Neural cell (in vitro differentiated cells): ENCODE measurements around the gene MVK. TPM values are rescaled to one million over a fixed set of nuclear protein-coding genes. Genes with fewer than 3 reads are reported as not detected.

Experiments
- H2AFZ ChIP-seq: fragments of 200-600, 300-800 bp; sonication (generic), shearing (Covaris generic); 2 replicates; pipeline ENCODE4 v1.6.0; 2014; ENCODE audit warnings: low read depth, mild to moderate bottlenecking, antibody characterized with exemption, low read length, moderate library complexity
- H3F3A ChIP-seq: fragments of 200-600 bp; shearing (Covaris generic); 2 replicates; pipeline ENCODE4 v1.6.1; 2016; ENCODE audit warnings: mild to moderate bottlenecking, moderate library complexity, mixed read lengths, antibody characterized with exemption, low read length; ENCODE audit not compliant: insufficient read depth, poor library complexity, severe bottlenecking
- H3K27ac ChIP-seq: fragments of 200-600, 300-800 bp; sonication (generic), shearing (Covaris generic); 2 replicates; pipeline ENCODE4 v1.5.1; 2014; ENCODE audit warnings: mild to moderate bottlenecking, low read length, moderate library complexity
- H3K27me3 ChIP-seq: fragments of 300-800, 200-600 bp; sonication (generic), shearing (Covaris generic); 2 replicates; pipeline ENCODE4 v1.6.0; 2014; ENCODE audit warnings: mild to moderate bottlenecking, low read depth, low read length, moderate library complexity; ENCODE audit not compliant: insufficient read depth
- H3K36me3 ChIP-seq: fragments of 300-800, 200-600 bp; sonication (generic), shearing (Covaris generic); 2 replicates; pipeline ENCODE4 v1.5.1; 2014; ENCODE audit warnings: mild to moderate bottlenecking, antibody characterized with exemption, low read length, moderate library complexity; ENCODE audit not compliant: insufficient read depth
- H3K4me2 ChIP-seq: fragments of 300-800, 200-600 bp; sonication (generic), shearing (Covaris generic); 2 replicates; pipeline ENCODE4 v1.6.0; 2014; ENCODE audit warnings: mild to moderate bottlenecking, low read length
- H3K4me3 ChIP-seq: fragments of 300-800, 200-600 bp; sonication (generic), shearing (Covaris generic); 2 replicates; pipeline ENCODE4 v1.5.1; 2014; ENCODE audit warnings: mild to moderate bottlenecking, low read length, moderate library complexity
- H3K79me2 ChIP-seq: fragments of 200-600 bp; shearing (Covaris generic); replicated peaks from 2 replicates; pipeline ENCODE4 v1.6.0; 2014; ENCODE audit warnings: mild to moderate bottlenecking, low read length, moderate library complexity; ENCODE audit not compliant: insufficient read depth
- H3K9ac ChIP-seq: fragments of 300-800, 200-600 bp; sonication (generic), shearing (Covaris generic); 2 replicates; pipeline ENCODE4 v1.6.1; 2016; ENCODE audit warnings: mild to moderate bottlenecking, low read length, mixed read lengths
- H3K9me2 ChIP-seq: fragments of 200-600 bp; shearing (Covaris generic); 2 replicates; pipeline ENCODE4 v1.6.1; 2016; ENCODE audit warnings: mild to moderate bottlenecking, low read length, mixed read lengths; ENCODE audit not compliant: insufficient read depth
- H3K9me3 ChIP-seq: fragments of 200-600, 300-800 bp; sonication (generic), shearing (Covaris generic); 2 replicates; pipeline ENCODE4 v1.6.1; 2016; ENCODE audit warnings: mild to moderate bottlenecking, mixed run types, low read length, moderate library complexity, mixed read lengths
- H4K20me1 ChIP-seq: fragments of 200-600 bp; shearing (Covaris generic); 2 replicates; pipeline ENCODE4 v1.6.1; 2016; ENCODE audit warnings: mild to moderate bottlenecking, mixed run types; ENCODE audit not compliant: insufficient read depth
- CTCF ChIP-seq: fragments of 450-650 bp; IDR thresholded peaks from 2 replicates; pipeline ENCODE4 v1.5.1; 2014; ENCODE audit warnings: antibody characterized with exemption, mild to moderate bottlenecking, moderate library complexity; ENCODE audit not compliant: poor library complexity, severe bottlenecking
- EP300 ChIP-seq: fragments of 450-650 bp; conservative IDR thresholded peaks from 2 replicates; pipeline ENCODE4 v1.6.1; 2014; ENCODE audit warnings: antibody characterized with exemption, mild to moderate bottlenecking, moderate library complexity; ENCODE audit not compliant: poor library complexity, severe bottlenecking
- EZH2 ChIP-seq: fragments of 200-600, 300-800 bp; shearing (Covaris generic), sonication (generic); IDR thresholded peaks from 2 replicates; pipeline ENCODE4 v1.6.1; 2014; ENCODE audit warnings: antibody characterized with exemption, low read length, borderline replicate concordance, mild to moderate bottlenecking; ENCODE audit not compliant: insufficient read depth, poor library complexity, severe bottlenecking
- MXI1 ChIP-seq: fragments of 450-650 bp; conservative IDR thresholded peaks from 2 replicates; pipeline ENCODE4 v1.6.1; 2014; ENCODE audit warnings: antibody characterized with exemption, mild to moderate bottlenecking; ENCODE audit not compliant: poor library complexity, severe bottlenecking
- POLR2AphosphoS5 ChIP-seq: IDR thresholded peaks from 2 replicates; pipeline ENCODE4 v1.6.1; 2012
- RAD21 ChIP-seq: fragments of 450-650 bp; conservative IDR thresholded peaks from 2 replicates; pipeline ENCODE4 v1.6.1; 2014; ENCODE audit warnings: antibody characterized with exemption, mild to moderate bottlenecking, moderate library complexity
- REST ChIP-seq: IDR thresholded peaks from 2 replicates; pipeline ENCODE4 v1.6.1; 2012; ENCODE audit warnings: borderline replicate concordance
- SMC3 ChIP-seq: fragments of 450-650 bp; conservative IDR thresholded peaks from 2 replicates; pipeline ENCODE4 v1.6.1; 2014; ENCODE audit warnings: antibody characterized with exemption, mild to moderate bottlenecking, moderate library complexity; ENCODE audit not compliant: poor library complexity
- TAF1 ChIP-seq: IDR thresholded peaks from 2 replicates; pipeline ENCODE4 v1.6.1; 2012; ENCODE audit warnings: low read depth
- polyA plus RNA-seq: library from polyadenylated mRNA; depleted of rRNA; stranded (reverse); fragments of >200 nt; gene quantifications from 2 replicates; pipeline ENCODE4 v1.2.3, GENCODE V29; 2014

The MVK gene
- polyA plus RNA-seq, 1 donor from 2014 or later: 45.7 TPM

- Histone ChIP-seq H3K9ac (no peak overlapping the region), H2AFZ (no peak overlapping the region), H3K27ac (no peak overlapping the region)
These were observed 34.1 kb upstream of the MVK start for GRCh38 chr12:109539508-109539907.

More at GRCh38 chr12:109539508-109539907, 34.1 kb upstream of the MVK start:
- Histone ChIP-seq H3K9me2 (no peaks in the 10 kb centered on the region), H3K27me3 (no peaks in the 10 kb centered on the region), H3K79me2 (no peaks in the 10 kb centered on the region), H3K4me2 (no peak overlapping the region), H3K9me3 (no peaks in the 10 kb centered on the region), H4K20me1 (no peaks in the 10 kb centered on the region), H3F3A (no peaks in the 10 kb centered on the region), H3K4me3 (no peak overlapping the region), H3K36me3 (no peaks in the 10 kb centered on the region)
- TF ChIP-seq TAF1: no peak
- TF ChIP-seq MXI1: no peak
- no peak for TF ChIP-seq CTCF
- TF ChIP-seq REST: no peak
- TF ChIP-seq RAD21: no peak
- TF ChIP-seq EZH2: no peak
- no peak for TF ChIP-seq POLR2AphosphoS5
- no peak for TF ChIP-seq EP300
- no peak for TF ChIP-seq SMC3
